GM19452 (cell line): ENCODE data around the gene GABRD.

Experiments used
- ATAC-seq: cut with Tn5 transposase; IDR thresholded peaks from one replicate; pipeline ENCODE4 v1.9.1; 2021; ENCODE audit not compliant: unreplicated experiment

The GABRD gene

GRCh38 chr1:2037314-2037979 is 18.3 kb downstream of the GABRD start:
- ATAC-seq = no peak

GRCh38 chr1:2038229-2038628 is 19.1 kb downstream of the GABRD start:
- no peak for ATAC-seq

- ATAC-seq = no peak
Observed at GRCh38 chr1:2039251-2039650, 20.1 kb downstream of the GABRD start.

GRCh38 chr1:2041305-2041704 is 22.2 kb downstream of the GABRD start:
- no peak for ATAC-seq

GRCh38 chr1:2041887-2042286 is 22.7 kb downstream of the GABRD start:
- ATAC-seq = no peak

GRCh38 chr1:2042830-2043773 is 24.0 kb downstream of the GABRD start:
- no peak for ATAC-seq

GRCh38 chr1:2043886-2044285 is 24.7 kb downstream of the GABRD start:
- ATAC-seq = no peak

GRCh38 chr1:2044510-2045319 is 25.6 kb downstream of the GABRD start:
- no peak for ATAC-seq

GRCh38 chr1:2045468-2046173 is 26.5 kb downstream of the GABRD start:
- no peak for ATAC-seq

GRCh38 chr1:2046174-2046917 is 27.2 kb downstream of the GABRD start:
- no peak for ATAC-seq

GRCh38 chr1:2046953-2047748 is 28.0 kb downstream of the GABRD start:
- no peak for ATAC-seq

- no peak for ATAC-seq
Observed at GRCh38 chr1:2047749-2048729, 28.9 kb downstream of the GABRD start.

- ATAC-seq = no peak
Observed at GRCh38 chr1:2049225-2049717, 30.1 kb downstream of the GABRD start.

- ATAC-seq = no peak
Observed at GRCh38 chr1:2049718-2050431, 30.7 kb downstream of the GABRD start, which contains the start of gene PRKCZ. TSS of gene PRKCZ (plus strand) at chr1:2050411. CDS start at chr1:2050631, 220 bp downstream.

- no peak for ATAC-seq
Observed at GRCh38 chr1:2050461-2050792, 31.3 kb downstream of the GABRD start.

- no peak for ATAC-seq
Observed at GRCh38 chr1:2050793-2051682, 31.9 kb downstream of the GABRD start.
